Adrenal gland (tissue), 5 donors: ENCODE results near the gene FARS2.

ENCODE experiments used
- CTCF ChIP-seq, 6 experiments: fragments of 450-650 bp in 4 of 6; fragments of 200-600 bp in 2 of 6; sonication (generic) in 1 of 6; IDR thresholded peaks; 1 replicate in 5 of 6; 2 replicates in 1 of 6; pipeline versions ENCODE4 v1.5.1 to v1.8.0; 2016 to 2021; ENCODE audit warnings: antibody characterized with exemption in 6 of 6, mild to moderate bottlenecking in 2 of 6, moderate library complexity in 1 of 6
- POLR2A ChIP-seq, 2 donors: fragments of 450-650 bp; IDR thresholded peaks; one replicate each; pipeline ENCODE4 v1.6.1; 2017; ENCODE audit warnings: antibody characterized with exemption in 2 of 2, mild to moderate bottlenecking in 2 of 2, moderate library complexity in 1 of 2
- donor health status: DM: no; HTN: no; CAD: no.

GRCh38 chr6:5556011-5556410 is 294.7 kb downstream of the FARS2 start:
- TF ChIP-seq CTCF (IDR thresholded peaks at IDR 0.05) (no peak), POLR2A (IDR thresholded peaks at IDR 0.05) (no peak)
